GM21528 (cell line): ENCODE data around the gene KCTD10.
"Not testable (repeated sequence)": the region's sequence is repeated elsewhere in the genome, so short reads cannot be mapped to it uniquely, and the experiment has no call there.

ENCODE experiments used
- ATAC-seq: cut with Tn5 transposase; IDR thresholded peaks from one replicate; pipeline ENCODE4 v1.9.1; 2021; ENCODE audit warnings: mild to moderate bottlenecking, moderate library complexity; ENCODE audit not compliant: unreplicated experiment, low FRiP score

The KCTD10 gene

DNA sequence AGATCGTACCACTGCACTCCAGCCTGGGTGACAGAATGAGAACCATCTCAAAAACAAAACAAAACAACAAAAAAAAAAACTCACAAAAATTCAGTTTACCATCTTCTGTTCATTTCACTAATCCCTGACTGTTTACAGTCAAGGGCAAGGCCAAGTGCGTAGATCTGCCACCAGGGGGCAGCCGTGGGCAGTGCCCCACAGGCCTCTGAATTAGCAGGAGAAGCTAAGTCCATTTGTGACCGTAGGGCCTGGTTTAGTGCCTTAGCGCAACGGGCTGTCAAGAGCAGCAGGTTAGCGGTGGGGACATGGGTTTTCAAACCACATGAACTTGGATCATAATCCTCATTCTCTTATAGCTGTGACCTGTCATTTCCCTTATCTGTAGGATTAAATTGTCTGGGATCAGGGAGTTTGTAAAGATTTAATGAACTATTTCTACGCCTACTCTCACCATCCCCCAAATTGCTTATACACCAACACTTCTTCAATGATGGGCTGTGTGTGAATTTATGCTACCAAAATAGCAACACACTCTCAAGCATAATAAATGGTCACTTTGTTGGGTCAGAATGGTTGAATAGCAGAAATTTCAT lies 49.0 kb downstream of the KCTD10 start:
- no peak for ATAC-seq

DNA sequence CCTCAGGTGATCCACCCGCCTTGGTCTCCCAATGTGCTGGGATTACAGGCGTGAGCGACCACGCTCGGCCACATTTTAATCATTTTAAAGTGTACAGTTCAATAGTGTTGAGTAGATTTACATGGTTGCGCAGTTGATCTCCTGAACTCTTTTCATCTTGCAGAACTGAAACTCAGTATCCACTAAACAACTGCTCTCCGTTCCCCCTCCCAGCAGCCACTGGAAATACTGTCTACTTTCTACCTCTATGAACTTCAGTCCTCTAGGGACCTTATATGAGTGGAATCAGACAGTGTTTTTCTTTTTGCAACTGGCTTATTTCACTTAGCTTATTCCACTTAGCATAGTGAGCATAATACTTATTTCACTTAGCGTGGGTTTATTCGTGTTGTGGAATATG lies 53.7 kb downstream of the KCTD10 start:
- ATAC-seq = no peak

- no peak for ATAC-seq
Measured at GRCh38 chr12:109422251-109422650, 54.8 kb downstream of the KCTD10 start.

DNA sequence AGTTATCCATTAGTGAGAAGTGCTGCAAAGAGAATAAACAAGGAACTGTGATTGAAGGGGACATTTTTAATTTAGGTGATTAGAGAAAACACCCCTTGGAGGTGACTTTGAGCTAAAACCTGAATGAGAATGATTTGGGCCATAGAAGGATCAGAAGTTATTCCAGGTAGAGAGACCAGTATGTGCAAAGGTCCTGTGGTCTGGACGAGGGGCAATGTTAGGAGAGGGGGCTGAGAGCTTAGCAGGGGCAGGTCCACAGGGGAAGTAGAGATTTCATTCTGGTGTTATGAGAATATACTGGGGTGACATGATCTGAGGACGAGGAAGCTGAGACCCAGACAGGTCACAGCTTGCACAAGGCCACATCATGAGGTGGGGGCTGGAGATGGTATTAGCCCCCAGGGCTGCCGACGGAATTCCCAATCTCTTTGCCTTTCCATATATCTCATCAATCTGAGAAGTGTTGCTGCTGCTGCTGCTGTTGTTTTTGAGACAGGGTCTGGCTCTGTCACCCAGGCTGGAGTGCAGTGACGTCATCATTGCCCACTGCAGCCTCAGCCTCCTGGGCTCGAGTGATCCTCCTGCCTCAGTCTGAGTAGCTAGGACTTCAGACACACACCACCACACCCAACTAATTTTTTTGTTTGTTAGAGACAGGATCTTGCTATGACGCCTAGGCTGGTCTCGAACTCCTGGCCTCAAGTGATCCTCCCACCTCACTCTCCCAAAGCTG lies 55.6 kb downstream of the KCTD10 start:
- ATAC-seq = no peak

- ATAC-seq = no peak
Measured at GRCh38 chr12:109418848-109419480, 58.1 kb downstream of the KCTD10 start.

GRCh38 chr12:109406147-109406546 lies 71.0 kb downstream of the KCTD10 start:
- not testable (repeated sequence) for ATAC-seq

DNA sequence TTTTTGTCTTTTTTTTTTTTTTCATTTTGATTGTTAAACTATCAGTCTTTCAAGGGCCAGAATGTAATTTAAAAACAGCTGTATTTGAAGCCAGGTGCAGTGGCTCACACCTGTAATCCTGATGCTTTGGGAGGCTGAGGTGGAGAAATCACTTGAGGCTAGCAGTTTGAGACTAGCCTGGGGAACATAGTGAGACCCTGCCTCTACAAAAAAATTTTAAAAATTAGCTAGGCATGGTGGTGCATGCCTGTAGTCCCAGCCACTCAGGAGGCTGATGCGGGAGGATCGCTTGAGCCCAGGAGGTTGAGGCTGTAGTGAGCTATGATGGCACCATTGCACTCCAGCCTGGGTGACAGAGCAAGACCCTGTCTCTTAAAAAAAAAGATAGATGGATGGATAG lies 72.3 kb downstream of the KCTD10 start:
- not testable (repeated sequence) for ATAC-seq
